GM18868 (cell line): ENCODE results near the gene METTL4.

Source experiments
- ATAC-seq: cut with Tn5 transposase; IDR thresholded peaks from one replicate; pipeline ENCODE4 v1.9.1; 2021; ENCODE audit warnings: mild to moderate bottlenecking, moderate library complexity; ENCODE audit not compliant: unreplicated experiment

METTL4 gene

DNA sequence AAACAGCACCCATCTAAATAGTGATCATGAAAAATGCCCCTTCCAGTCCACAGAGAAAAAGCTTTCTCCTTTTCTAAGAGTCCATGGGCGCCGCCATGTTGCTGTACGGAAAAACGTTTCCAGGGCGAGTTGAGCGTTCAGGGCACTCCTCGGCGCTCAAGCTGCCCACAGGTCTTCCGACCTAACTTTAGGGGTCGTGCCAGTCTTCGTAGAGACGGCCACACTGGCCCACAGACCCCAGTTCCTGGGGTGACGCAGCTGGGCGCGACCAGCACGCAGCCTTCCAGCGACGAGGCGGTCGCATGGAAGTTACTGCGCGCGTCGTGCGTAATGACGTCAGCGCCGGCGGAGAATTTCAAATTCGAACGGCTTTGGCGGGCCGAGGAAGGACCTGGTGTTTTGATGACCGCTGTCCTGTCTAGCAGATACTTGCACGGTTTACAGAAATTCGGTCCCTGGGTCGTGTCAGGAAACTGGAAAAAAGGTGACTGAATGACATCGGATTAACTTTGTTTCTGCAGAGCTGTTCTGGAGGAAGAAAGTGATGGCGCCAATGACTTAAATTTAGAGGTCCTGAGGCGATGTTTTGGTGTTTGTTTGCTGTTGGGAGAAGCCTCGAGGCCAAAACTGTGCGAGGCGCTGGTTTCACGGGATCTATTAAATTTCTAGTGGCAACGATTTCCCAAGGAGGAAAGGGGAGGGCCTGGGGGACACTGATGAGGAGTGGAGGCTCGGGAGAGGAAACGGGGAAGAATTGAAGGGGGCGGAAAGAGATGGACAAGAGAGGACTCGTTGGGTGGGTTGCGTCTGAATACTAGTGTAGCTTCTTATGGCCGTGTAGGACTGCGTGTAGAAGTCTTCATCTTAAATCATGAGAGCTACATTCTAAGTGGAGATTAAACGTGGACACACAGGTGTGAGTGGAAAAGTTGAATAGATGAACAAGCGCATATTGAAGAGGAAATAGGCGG is at the start of gene METTL4, which contains the start of gene NDC80:
Gene METTL4 (minus strand): TSS at position 306 of the 971 bp plus-strand sequence. CDS start 4,289 bp downstream, outside the sequence.
Gene NDC80 (plus strand): TSS at position 358 of the 971 bp plus-strand sequence. CDS start 1,429 bp downstream, outside the sequence.
- ATAC-seq: peak; percentile 80

DNA sequence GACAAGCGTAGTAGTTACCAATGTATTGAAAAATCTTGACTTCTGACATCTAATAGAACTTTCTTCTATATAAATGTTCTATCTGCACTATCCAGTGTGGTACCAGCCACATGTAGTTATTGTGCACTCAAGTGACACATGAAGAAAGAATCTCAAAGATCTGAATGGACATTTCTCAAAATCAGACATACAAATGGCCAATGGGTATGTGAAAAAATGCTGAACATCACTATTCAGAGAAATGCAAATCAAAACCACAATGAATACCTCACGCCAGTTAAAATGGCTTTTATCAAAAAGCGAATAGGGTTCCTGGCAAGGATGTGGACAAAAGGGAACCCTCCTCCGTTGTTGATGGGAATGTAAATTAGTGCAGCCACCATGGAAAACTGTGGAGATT is 46.7 kb upstream of the METTL4 start:
- no peak for ATAC-seq

DNA sequence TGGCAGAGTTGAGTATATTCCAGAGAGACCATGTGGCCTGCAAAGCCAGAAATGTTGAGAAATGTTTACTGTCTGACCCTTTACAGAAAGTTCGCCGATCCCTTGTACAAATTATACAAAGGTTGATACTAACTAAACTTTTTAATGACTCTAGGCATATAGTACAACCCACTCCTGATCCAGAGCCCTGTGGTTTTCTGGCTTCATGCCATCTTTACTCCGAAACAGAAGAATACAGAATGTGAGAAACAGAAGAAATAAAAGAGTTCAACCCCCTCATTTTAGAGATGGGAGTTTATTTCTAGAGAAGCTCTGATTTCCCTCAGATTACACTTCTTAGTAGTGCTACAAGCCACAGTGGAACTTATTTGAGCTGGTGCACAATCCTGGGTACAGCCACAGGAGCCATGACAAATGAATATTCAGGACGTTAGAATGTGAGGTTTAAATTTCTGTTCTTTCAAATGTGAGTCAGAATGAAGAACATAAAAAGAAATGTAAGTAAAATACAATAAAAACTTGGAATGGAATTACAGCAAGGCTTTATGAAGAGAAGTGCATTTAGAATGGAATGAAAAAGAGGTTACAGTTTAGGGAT is 46.2 kb upstream of the METTL4 start:
- ATAC-seq: no peak

- ATAC-seq: no peak
These were observed 41.7 kb upstream of the METTL4 start for GRCh38 chr18:2612996-2613395.

DNA sequence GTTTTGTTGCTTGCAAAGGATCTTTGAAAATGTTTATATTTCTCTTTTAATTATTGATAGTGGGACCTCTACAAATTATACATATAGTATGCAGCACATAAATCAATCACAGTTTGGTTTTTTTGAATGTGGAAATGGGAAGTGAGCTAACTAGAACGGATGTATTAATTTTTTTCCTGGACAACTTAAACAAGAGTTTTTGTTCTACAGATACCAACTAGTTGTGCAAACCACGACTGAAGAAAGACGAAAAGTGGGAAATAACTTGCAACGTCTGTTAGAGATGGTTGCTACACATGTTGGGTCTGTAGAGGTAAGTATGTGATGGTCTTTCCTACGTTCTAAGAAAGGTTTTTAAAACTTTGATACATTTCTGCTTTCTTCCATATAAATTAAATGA is 39.2 kb upstream of the METTL4 start:
- no peak for ATAC-seq

GRCh38 chr18:2609604-2610003 is 38.3 kb upstream of the METTL4 start:
- ATAC-seq: no peak

DNA sequence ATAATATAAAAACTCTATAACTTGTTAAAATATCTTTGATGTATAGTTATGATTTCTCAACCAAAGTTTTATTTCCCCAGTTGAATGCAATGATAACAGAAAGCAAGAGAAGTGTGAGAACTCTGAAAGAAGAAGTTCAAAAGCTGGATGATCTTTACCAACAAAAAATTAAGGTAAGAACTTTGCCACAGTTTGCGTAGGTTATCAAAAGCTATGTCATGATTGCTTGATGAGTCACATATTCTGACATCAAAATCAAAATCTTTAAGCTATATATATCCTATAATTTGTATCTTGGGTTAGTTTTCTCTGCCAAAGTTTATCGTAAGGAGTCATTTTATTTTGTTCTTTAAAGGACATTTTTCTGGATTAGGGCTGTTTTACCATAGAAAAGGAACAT is 35.0 kb upstream of the METTL4 start:
- ATAC-seq: no peak

- ATAC-seq: no peak
These were observed 31.5 kb upstream of the METTL4 start for GRCh38 chr18:2602844-2603243.

DNA sequence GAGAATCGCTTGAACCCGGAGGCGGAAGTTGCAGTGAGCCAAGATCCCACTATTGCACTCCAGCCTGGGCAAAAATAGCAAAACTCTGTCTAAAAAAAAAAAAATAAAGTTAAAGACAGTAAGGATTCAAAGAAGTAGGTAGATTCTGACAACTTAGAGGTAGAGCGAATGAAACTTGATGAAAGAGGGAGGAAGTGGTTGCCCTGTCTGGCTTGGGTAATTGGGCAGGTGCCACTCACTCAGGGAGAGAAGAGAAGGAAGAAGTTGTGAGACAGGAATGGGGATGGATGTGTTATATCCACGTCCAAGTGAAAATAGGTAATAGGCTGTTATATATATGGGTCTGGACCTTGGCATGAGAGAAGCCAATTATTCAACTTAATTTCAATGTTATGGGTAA is 26.3 kb upstream of the METTL4 start:
- no peak for ATAC-seq

DNA sequence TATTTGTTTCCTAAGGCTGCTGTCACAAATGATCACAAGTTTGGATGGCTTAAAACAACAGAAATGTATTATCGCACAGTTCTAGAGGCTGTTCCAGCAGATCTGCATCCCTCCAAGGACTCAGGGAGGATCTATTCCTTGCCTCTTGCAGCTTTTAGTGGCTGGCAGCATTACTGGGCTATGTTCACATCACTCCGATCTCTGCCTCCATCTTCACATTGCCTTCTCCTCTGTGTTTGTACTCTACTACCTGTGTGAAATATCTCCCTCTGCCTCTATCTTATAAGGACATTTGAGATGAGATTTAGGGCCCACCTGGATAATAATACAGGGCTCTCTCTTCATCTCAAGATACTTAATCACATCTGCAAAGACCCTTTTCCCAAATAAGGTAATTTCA is 19.0 kb upstream of the METTL4 start:
- ATAC-seq: no peak

DNA sequence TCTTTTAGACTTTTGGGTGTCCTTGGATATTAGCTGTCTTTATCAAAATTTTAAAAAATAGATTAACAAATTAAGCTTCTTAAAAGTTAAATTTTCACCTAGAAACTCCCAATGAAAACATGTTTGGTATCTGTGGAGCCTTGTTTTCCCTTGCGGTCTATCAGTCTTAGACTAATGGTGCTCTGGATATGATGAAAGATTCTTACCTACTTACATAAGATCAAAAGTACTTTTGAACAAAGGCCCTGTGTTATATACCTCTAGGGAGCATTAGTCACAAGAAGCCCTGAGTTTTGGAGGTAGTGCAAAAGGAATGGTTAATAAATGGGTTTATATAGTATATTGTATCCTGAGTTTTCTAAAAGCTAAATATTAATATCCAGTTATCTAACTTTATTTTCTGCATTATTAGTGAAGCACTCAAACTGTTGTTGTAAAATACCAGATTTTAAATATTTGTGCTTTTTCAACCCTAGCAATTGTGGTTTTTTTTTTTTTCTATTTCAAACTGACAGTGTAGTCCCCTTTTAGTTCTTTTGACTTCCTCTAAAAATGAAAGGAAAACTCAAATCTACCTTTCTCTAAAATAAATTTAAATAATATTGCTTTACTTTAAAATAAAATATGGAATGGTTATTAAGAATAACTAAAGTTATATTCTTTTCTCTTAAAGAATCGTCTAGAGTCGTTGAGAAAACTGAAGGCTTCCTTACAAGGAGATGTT is 18.2 kb upstream of the METTL4 start:
- no peak for ATAC-seq

DNA sequence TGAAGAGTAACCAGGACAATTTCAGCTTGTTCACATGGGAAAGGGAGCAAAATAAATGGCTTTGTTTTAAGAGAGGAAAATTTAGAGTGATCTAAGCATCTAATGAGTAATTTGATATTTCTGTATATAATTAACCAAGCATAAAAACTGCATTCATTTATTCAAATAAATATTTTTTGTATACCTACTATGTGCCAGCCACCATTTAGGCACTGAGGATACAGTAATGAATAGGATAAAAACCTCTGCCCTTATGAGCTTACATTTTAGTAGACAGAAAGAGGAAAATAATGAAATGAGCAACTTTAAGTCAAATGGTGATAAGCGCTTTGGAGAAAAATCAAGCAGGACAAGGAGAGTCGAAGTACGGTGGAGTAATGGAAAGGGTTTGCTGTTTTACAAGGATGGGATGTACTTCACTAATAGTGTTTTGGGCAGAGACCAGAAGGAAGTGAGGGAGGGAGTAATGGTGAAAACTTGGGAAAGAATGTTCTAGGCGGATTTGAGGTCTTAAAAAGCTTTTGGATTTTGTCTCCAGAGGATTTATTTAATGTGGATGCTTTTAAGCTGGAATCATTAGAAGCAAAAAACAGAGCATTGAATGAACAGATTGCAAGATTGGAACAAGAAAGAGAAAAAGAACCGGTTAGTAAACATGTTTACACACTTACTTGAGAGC is 17.5 kb upstream of the METTL4 start:
- no peak for ATAC-seq

DNA sequence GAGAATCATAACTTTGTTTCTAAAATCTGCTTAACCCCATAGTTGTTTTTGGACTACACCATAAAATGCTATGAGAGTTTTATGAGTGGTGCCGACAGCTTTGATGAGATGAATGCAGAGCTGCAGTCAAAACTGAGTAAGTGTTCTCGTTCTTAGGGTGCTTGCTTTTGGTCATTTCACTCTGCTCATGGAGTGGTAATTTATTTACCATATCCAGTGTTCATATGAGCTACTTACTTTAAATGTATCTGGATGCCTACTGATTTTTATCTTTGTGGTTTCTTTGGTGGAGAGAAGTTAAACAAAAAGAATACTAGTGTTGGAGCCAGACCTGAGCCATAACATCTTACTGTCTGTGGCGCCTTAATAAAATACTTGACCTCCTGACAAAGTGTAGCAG is 16.5 kb upstream of the METTL4 start:
- ATAC-seq: no peak

DNA sequence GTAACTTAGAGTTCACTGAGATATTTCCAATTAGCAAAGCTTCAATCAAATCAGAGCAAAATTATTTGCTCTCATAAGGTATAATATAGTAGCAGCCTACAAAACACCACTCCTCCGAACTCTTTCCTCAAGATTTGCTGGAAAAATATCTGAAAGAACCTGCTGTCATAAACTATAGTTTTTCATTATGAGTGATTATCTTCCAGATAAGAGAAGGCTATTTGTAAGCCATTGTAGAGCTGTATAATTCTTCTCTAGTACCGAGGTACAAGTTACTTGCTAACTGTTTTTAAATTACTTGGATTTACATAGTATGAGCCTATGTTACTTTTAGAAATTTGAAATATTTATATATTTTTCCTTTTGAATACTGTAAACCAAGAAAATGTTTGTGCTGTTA is 2.1 kb upstream of the METTL4 start:
- ATAC-seq: no peak

GRCh38 chr18:2572892-2573291 is 1.6 kb upstream of the METTL4 start:
- ATAC-seq: no peak

DNA sequence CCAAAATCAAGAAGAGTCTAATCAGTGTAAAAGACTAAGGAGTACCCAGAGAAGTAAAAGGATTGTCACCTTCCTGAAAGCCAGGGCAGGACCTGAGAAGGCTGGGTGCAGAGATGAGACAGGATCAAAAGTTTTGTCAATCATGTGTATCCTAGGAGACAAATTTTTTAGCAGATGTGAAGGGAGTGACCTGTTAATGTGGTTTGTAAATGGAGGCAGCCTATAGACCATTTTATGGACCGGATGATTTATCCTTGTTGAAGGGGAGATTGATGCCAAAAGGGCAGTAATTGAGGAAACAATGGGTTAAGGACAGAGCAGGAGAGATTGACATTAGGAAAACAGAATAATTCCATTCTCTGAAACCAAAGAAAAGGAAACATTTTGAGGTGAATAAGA is 865 bp upstream of the METTL4 start:
- ATAC-seq: no peak

- peak; percentile 44 for ATAC-seq
These were observed 519 bp downstream of the METTL4 start for GRCh38 chr18:2570772-2571199.

GRCh38 chr18:2569338-2570207 is 1.7 kb downstream of the METTL4 start:
- no peak for ATAC-seq

- ATAC-seq: no peak
These were observed 2.7 kb downstream of the METTL4 start for GRCh38 chr18:2568605-2569004.

GRCh38 chr18:2568129-2568528 is 3.2 kb downstream of the METTL4 start:
- ATAC-seq: no peak
